Activated B cell treated with CpG ODN at 0.5 μM for 24 hours (primary cell): ENCODE measurements around the gene SPDL1. TPM values are rescaled to one million over a fixed set of nuclear protein-coding genes. Genes with fewer than 3 reads are reported as not detected.
A peak's percentile ranks its signal among the peaks of the same experiment; 100 is the strongest.

Source experiments
- ATAC-seq: fragments of 200-7000 bp; cut with Tn5 transposase; one replicate; pipeline ENCODE4 v1.10.0; 2021; ENCODE audit warnings: low read depth, mild to moderate bottlenecking, moderate library complexity
- CTCF ChIA-PET: fragments of 350-600 bp; sonication (Branson Sonifier 250); formaldehyde crosslinking; loops from one replicate; lab custom pipeline; 2021; ENCODE audit warnings: antibody characterized with exemption; lab: Charles Lee
- POLR2A ChIA-PET: fragments of 350-600 bp; sonication (Branson Sonifier 250); formaldehyde crosslinking; loops from one replicate; lab custom pipeline; 2021; ENCODE audit warnings: antibody characterized with exemption; lab: Charles Lee
- DNase-seq: peaks from one replicate; pipeline ENCODE4 v3.0.0; 2022
- H3K27ac Mint-ChIP-seq: one replicate; pipeline ENCODE4 v1.8.0; 2020; ENCODE audit warnings: mixed read lengths
- H3K27me3 Mint-ChIP-seq: one replicate; pipeline ENCODE4 v1.8.0; 2021; ENCODE audit warnings: mixed read lengths
- H3K36me3 Mint-ChIP-seq: one replicate; pipeline ENCODE4 v1.8.0; 2021; ENCODE audit warnings: low read depth, mixed read lengths
- H3K4me1 Mint-ChIP-seq: one replicate; pipeline ENCODE4 v1.8.0; 2021; ENCODE audit warnings: mixed read lengths
- H3K4me3 Mint-ChIP-seq: one replicate; pipeline ENCODE4 v1.8.0; 2020; ENCODE audit warnings: mild to moderate bottlenecking, mixed read lengths
- H3K9me3 Mint-ChIP-seq: one replicate; pipeline ENCODE4 v1.8.0; 2020; ENCODE audit warnings: mixed read lengths
- intact Hi-C: fragments of 100-400 bp; cut with micrococcal nuclease; formaldehyde crosslinking; loops from one replicate; pipeline ENCODE4 v1.15.1; 2024
- total RNA-seq: library from RNA; stranded (reverse); gene quantifications from 2 replicates; pipeline ENCODE4 v1.2.3, GENCODE V29; 2022
- TF ChIP-seq, protein P1 (sequence below): fragments of 200-600 bp; IDR thresholded peaks from one replicate; pipeline ENCODE4 v1.8.0; 2022; ENCODE audit warnings: antibody characterized with exemption, mild to moderate bottlenecking

The SPDL1 gene
- total RNA-seq, 1 donor from 2014 or later: 20.6 TPM

DNA sequence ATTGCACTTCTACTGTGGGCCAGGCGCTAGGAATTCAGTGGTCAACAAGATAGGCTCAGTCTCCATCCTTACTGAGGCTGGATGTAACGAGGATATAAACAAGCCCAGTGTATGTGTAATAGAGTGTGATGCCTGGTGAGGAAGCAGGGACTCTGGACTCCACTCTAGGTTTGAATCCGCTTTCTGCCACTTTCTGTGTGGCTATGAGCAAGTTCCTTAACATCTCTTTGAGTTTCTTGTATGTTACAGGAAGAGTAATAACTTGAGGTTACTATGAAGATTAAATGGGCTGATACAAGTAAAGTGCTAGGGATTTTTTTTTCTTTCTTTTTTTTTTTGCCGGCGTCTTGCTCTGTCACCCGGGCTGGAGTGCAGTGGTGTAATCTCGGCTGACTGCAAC lies 65.9 kb downstream of the SPDL1 start:
- H3K4me1 Mint-ChIP-seq: peaks cover 97% of the 10 kb centered on the region
- TF ChIP-seq, protein P1, sequence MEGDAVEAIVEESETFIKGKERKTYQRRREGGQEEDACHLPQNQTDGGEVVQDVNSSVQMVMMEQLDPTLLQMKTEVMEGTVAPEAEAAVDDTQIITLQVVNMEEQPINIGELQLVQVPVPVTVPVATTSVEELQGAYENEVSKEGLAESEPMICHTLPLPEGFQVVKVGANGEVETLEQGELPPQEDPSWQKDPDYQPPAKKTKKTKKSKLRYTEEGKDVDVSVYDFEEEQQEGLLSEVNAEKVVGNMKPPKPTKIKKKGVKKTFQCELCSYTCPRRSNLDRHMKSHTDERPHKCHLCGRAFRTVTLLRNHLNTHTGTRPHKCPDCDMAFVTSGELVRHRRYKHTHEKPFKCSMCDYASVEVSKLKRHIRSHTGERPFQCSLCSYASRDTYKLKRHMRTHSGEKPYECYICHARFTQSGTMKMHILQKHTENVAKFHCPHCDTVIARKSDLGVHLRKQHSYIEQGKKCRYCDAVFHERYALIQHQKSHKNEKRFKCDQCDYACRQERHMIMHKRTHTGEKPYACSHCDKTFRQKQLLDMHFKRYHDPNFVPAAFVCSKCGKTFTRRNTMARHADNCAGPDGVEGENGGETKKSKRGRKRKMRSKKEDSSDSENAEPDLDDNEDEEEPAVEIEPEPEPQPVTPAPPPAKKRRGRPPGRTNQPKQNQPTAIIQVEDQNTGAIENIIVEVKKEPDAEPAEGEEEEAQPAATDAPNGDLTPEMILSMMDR: no peak
- DNase-seq (no peak), ATAC-seq (peak; percentile 33)
- H3K9me3 Mint-ChIP-seq: no peaks in the 10 kb centered on the region
- peak overlapping the region; percentile 36 for H3K4me3 Mint-ChIP-seq
- ChIA-PET POLR2A (interaction anchor here (1.3 kb wide), 1 partner anchor 12 kb away, joined by 7 read pairs; the partner anchor contains the start of gene DOCK2), CTCF (no interaction called here)
- peak overlapping the region; percentile 68 for H3K27ac Mint-ChIP-seq
- intact Hi-C loops: no loop called here
- peaks cover 50% of the 10 kb centered on the region for H3K36me3 Mint-ChIP-seq
- no peaks in the 10 kb centered on the region for H3K27me3 Mint-ChIP-seq

GRCh38 chr5:169650701-169651331 lies 67.2 kb downstream of the SPDL1 start:
- H3K27ac Mint-ChIP-seq: peak overlapping the region; percentile 95
- intact Hi-C loops: loop anchor here (5.0 kb wide), 1 partner anchor 69 kb away; the partner anchor contains the start of gene SPDL1
- DNase-seq (no peak), ATAC-seq (peak; percentile 67)
- TF ChIP-seq, protein P1: no peak
- CTCF ChIA-PET: no interaction called here
- H3K4me1 Mint-ChIP-seq: peaks cover 98% of the 10 kb centered on the region
- H3K4me3 Mint-ChIP-seq: peak overlapping the region; percentile 68
- H3K27me3 Mint-ChIP-seq: no peaks in the 10 kb centered on the region
- no peaks in the 10 kb centered on the region for H3K9me3 Mint-ChIP-seq
- POLR2A ChIA-PET: interaction anchor here (1.0 to 1.9 kb wide), 3 partner anchors 13 to 67 kb away, joined by 3 to 14 read pairs (median 12); partner anchors contain the start of genes DOCK2 and SPDL1
- H3K36me3 Mint-ChIP-seq: peaks cover 54% of the 10 kb centered on the region

DNA sequence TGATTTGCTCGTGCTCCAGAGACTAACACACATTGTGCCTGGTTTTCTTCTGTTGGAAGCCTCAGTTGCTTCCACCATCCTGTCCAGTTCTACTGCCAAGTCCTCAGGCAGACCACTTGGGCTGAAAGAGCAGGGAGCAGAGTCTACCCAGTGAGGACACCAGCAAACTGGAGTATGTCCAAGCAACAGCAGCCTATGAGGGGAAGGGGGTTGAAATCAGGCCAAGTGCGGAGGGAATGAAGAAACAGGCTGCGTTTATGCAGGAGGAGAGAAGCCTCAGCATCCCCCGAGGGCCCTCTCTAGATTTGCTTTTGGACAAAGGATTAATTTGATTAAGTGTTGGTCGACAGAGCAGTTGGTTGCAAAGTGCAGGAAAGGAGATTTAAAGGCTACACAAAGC lies 68.0 kb downstream of the SPDL1 start:
- Mint-ChIP-seq H3K36me3 (peaks cover 61% of the 10 kb centered on the region), H3K27ac (peak overlapping the region; percentile 95), H3K27me3 (no peaks in the 10 kb centered on the region), H3K4me1 (peaks cover 98% of the 10 kb centered on the region), H3K9me3 (no peaks in the 10 kb centered on the region), H3K4me3 (peak overlapping the region; percentile 68)
- POLR2A ChIA-PET: interaction anchor here (1.0 to 1.9 kb wide), 3 partner anchors 14 to 68 kb away, joined by 3 to 14 read pairs (median 12); partner anchors contain the start of genes DOCK2 and SPDL1
- DNase-seq (no peak), ATAC-seq (no peak)
- intact Hi-C loops: loop anchor here (5.0 kb wide), 1 partner anchor 69 kb away; the partner anchor contains the start of gene SPDL1
- TF ChIP-seq, protein P1: no peak
- CTCF ChIA-PET: no interaction called here

DNA sequence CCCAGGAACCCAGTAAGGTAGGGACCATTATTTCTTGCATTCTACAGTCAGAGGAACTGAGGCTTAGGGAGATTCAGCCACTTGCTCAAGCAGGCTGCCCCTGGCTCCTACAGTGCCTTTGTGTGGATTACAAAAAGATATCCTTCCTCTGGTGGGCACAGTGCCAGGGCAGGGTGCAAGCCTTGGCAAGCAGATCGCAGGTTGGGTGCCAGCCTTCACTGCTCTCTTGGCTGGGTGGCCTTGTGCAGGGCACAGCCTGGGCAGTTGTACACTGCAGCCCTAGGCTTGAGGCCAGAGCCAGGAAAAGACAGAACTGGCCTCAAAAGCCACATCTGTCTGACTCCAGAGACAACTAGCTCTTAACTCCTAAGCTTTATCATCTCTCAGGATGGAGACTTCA lies 68.5 kb downstream of the SPDL1 start:
- ChIA-PET CTCF (no interaction called here), POLR2A (no interaction called here)
- H3K27me3 Mint-ChIP-seq: no peaks in the 10 kb centered on the region
- peaks cover 98% of the 10 kb centered on the region for H3K4me1 Mint-ChIP-seq
- ATAC-seq (no peak), DNase-seq (no peak)
- H3K27ac Mint-ChIP-seq: peak overlapping the region; percentile 95
- TF ChIP-seq, protein P1: no peak
- intact Hi-C loops: loop anchor here (5.0 kb wide), 1 partner anchor 70 kb away; the partner anchor contains the start of gene SPDL1
- H3K36me3 Mint-ChIP-seq: peaks cover 66% of the 10 kb centered on the region
- H3K4me3 Mint-ChIP-seq: no peak overlapping the region
- no peaks in the 10 kb centered on the region for H3K9me3 Mint-ChIP-seq

DNA sequence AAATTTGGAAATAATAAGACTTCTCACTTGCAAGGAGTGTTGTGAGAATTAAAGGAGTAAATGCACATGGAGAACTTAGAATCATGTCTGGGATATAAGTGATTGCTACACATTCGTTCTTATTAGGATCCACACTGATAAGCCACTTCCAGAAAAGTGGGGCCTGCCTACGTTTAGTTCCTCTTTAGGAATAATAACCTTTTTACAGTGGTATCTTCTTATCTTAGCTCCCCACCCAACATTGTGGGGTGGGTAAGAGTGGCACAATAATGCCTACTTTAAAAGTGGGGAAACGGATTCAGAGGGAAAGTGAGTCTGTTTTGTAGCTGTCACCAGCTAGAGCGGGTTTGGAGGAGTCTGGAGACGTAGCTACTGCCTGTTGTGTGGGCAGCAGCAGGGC lies 69.5 kb downstream of the SPDL1 start:
- ChIA-PET CTCF (no interaction called here), POLR2A (no interaction called here)
- intact Hi-C loops: loop anchor here (5.0 kb wide), 1 partner anchor 71 kb away; the partner anchor contains the start of gene SPDL1

More for the DNA sequence above, 69.5 kb downstream of the SPDL1 start:
- Mint-ChIP-seq H3K36me3 (peaks cover 68% of the 10 kb centered on the region), H3K4me3 (no peak overlapping the region), H3K9me3 (no peaks in the 10 kb centered on the region), H3K27me3 (no peaks in the 10 kb centered on the region), H3K27ac (peak overlapping the region; percentile 16), H3K4me1 (peaks cover 94% of the 10 kb centered on the region)
- TF ChIP-seq, protein P1: no peak
- DNase-seq: no peak
- ATAC-seq: no peak
